ENCODE data around the gene RPUSD3.
"Not testable (repeated sequence)": the region's sequence is repeated elsewhere in the genome, so short reads cannot be mapped to it uniquely, and the experiment has no call there.

- TF ChIP-seq, protein P1, sequence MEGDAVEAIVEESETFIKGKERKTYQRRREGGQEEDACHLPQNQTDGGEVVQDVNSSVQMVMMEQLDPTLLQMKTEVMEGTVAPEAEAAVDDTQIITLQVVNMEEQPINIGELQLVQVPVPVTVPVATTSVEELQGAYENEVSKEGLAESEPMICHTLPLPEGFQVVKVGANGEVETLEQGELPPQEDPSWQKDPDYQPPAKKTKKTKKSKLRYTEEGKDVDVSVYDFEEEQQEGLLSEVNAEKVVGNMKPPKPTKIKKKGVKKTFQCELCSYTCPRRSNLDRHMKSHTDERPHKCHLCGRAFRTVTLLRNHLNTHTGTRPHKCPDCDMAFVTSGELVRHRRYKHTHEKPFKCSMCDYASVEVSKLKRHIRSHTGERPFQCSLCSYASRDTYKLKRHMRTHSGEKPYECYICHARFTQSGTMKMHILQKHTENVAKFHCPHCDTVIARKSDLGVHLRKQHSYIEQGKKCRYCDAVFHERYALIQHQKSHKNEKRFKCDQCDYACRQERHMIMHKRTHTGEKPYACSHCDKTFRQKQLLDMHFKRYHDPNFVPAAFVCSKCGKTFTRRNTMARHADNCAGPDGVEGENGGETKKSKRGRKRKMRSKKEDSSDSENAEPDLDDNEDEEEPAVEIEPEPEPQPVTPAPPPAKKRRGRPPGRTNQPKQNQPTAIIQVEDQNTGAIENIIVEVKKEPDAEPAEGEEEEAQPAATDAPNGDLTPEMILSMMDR (IDR thresholded peaks at IDR 0.05): not testable (repeated sequence)
- TF ChIP-seq POLR2A (IDR thresholded peaks at IDR 0.05); EP300 (IDR thresholded peaks at IDR 0.05; ENCODE audit: low read depth); POLR2AphosphoS5 (IDR thresholded peaks at IDR 0.05): not testable (repeated sequence)
Measured at GRCh38 chr3:9872067-9872466, 28.3 kb upstream of the RPUSD3 start.

Measured in transverse colon (tissue), 4 donors.